GM13977 (cell line): ENCODE data around the gene KCNK13.
"Not testable (repeated sequence)": the region's sequence is repeated elsewhere in the genome, so short reads cannot be mapped to it uniquely, and the experiment has no call there.

Source experiments
- DNase-seq: peaks from one replicate; pipeline ENCODE4 v3.0.0; 2012; ENCODE audit warnings: low spot score
- in situ Hi-C: fragments of 300-500 bp; cut with MboI; formaldehyde crosslinking; loops from one replicate; pipeline ENCODE4 v1.12.0; 2022; ENCODE audit warnings: low sequenced_read_pairs, low pct_unique_long_range_greater_than_20kb, mixed read lengths, inconsistent platforms; ENCODE audit not compliant: unreplicated experiment
- TF ChIP-seq, protein P1 (sequence below): IDR thresholded peaks from 2 replicates; pipeline ENCODE4 v1.5.1; 2012; ENCODE audit warnings: mild to moderate bottlenecking, control low read depth; ENCODE audit not compliant: insufficient read depth; ENCODE audit errors: extremely low read depth, missing control alignments

KCNK13 gene

DNA sequence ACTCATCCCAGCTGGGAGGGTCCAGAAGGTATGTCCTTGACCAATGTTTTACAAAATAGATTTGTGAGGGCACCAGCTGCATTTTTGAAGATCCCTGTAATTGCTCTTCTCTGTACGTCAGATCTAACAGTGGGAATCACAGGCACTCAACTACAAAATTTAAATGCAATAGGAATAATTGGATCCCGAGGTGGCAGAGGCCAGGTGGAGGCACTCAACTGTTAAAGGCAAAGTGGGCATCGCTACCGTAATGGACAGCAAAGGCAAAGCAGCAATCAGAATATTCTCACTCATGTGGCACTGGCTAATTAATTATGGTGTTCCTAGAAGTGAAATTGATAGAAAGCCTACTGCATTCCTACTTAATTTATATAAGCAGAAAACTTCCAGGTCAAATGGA lies 166.7 kb downstream of the KCNK13 start:
- no peak for DNase-seq
- TF ChIP-seq, protein P1, sequence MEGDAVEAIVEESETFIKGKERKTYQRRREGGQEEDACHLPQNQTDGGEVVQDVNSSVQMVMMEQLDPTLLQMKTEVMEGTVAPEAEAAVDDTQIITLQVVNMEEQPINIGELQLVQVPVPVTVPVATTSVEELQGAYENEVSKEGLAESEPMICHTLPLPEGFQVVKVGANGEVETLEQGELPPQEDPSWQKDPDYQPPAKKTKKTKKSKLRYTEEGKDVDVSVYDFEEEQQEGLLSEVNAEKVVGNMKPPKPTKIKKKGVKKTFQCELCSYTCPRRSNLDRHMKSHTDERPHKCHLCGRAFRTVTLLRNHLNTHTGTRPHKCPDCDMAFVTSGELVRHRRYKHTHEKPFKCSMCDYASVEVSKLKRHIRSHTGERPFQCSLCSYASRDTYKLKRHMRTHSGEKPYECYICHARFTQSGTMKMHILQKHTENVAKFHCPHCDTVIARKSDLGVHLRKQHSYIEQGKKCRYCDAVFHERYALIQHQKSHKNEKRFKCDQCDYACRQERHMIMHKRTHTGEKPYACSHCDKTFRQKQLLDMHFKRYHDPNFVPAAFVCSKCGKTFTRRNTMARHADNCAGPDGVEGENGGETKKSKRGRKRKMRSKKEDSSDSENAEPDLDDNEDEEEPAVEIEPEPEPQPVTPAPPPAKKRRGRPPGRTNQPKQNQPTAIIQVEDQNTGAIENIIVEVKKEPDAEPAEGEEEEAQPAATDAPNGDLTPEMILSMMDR: no peak
- in situ Hi-C loops: loop anchor here (10.0 to 25.0 kb wide), 2 partner anchors 284 to 1216 kb away; no protein-coding TSS in a partner anchor

DNA sequence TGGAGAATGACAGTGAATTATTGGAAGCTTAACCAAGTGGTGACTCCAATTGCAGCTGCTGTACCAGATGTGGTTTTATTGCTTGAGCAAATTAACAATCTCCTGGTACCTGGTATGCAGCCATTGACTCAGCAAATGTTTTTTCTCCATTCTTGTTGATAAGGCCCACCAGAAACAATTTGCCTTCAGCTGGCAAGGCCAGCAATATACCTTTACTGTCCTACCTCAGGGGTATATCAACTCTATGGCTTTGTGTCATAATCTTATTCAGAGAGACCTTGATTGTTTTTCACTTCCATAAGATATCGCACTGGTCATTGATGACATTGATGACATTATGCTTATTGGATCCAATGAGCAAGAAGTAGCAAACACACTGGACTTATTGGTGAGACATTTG lies 168.1 kb downstream of the KCNK13 start:
- in situ Hi-C loops: loop anchor here (10.0 to 25.0 kb wide), 2 partner anchors 285 to 1218 kb away; no protein-coding TSS in a partner anchor
- not testable (repeated sequence) for DNase-seq
